Measurements from ENCODE around the gene PLA2G12A.

DNA sequence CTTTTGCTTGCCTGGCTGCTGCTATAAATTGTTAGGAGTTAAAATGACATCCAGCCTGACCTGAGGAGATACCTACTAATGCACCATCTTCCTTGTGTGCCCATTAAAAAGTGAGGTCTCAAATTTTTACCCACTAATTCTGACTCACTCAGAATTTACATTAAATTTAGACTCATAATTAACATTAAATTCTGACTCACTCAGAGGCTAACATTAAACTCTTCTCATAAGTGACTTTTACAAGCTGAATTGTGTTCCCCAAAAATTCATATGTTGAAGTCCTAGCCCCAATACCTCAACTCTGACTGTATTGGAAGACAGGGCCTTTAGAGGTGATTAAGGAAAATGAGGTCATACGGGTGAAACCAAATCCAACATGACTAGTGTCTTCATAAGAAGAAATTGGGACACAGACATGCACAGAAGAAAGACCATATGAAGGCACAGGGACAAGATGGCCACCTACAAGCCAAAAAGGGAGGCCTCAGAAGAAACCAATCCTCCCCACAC is 38.4 kb downstream of the PLA2G12A start:
- TF ChIP-seq, protein P1, sequence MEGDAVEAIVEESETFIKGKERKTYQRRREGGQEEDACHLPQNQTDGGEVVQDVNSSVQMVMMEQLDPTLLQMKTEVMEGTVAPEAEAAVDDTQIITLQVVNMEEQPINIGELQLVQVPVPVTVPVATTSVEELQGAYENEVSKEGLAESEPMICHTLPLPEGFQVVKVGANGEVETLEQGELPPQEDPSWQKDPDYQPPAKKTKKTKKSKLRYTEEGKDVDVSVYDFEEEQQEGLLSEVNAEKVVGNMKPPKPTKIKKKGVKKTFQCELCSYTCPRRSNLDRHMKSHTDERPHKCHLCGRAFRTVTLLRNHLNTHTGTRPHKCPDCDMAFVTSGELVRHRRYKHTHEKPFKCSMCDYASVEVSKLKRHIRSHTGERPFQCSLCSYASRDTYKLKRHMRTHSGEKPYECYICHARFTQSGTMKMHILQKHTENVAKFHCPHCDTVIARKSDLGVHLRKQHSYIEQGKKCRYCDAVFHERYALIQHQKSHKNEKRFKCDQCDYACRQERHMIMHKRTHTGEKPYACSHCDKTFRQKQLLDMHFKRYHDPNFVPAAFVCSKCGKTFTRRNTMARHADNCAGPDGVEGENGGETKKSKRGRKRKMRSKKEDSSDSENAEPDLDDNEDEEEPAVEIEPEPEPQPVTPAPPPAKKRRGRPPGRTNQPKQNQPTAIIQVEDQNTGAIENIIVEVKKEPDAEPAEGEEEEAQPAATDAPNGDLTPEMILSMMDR (IDR thresholded peaks at IDR 0.05) = no peak
- TF ChIP-seq, protein P2, sequence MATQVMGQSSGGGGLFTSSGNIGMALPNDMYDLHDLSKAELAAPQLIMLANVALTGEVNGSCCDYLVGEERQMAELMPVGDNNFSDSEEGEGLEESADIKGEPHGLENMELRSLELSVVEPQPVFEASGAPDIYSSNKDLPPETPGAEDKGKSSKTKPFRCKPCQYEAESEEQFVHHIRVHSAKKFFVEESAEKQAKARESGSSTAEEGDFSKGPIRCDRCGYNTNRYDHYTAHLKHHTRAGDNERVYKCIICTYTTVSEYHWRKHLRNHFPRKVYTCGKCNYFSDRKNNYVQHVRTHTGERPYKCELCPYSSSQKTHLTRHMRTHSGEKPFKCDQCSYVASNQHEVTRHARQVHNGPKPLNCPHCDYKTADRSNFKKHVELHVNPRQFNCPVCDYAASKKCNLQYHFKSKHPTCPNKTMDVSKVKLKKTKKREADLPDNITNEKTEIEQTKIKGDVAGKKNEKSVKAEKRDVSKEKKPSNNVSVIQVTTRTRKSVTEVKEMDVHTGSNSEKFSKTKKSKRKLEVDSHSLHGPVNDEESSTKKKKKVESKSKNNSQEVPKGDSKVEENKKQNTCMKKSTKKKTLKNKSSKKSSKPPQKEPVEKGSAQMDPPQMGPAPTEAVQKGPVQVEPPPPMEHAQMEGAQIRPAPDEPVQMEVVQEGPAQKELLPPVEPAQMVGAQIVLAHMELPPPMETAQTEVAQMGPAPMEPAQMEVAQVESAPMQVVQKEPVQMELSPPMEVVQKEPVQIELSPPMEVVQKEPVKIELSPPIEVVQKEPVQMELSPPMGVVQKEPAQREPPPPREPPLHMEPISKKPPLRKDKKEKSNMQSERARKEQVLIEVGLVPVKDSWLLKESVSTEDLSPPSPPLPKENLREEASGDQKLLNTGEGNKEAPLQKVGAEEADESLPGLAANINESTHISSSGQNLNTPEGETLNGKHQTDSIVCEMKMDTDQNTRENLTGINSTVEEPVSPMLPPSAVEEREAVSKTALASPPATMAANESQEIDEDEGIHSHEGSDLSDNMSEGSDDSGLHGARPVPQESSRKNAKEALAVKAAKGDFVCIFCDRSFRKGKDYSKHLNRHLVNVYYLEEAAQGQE (IDR thresholded peaks at IDR 0.05; ENCODE audit: insufficient read depth in 1 of 2, low read depth in 2 of 2, low read length in 1 of 2) = no peak
- TF ChIP-seq POLR2AphosphoS5 (IDR thresholded peaks at IDR 0.05; ENCODE audit: low read depth, low read length) (no peak), SIN3A (IDR thresholded peaks at IDR 0.05; ENCODE audit: borderline replicate concordance, insufficient read depth, low read depth, low read length) (no peak), TCF7L2 (IDR thresholded peaks at IDR 0.05; ENCODE audit: low read depth, low read length) (no peak)
